ENCODE data around the gene UBN2.
"Not testable (repeated sequence)": the region's sequence is repeated elsewhere in the genome, so short reads cannot be mapped to it uniquely, and the experiment has no call there.

Gene UBN2

DNA sequence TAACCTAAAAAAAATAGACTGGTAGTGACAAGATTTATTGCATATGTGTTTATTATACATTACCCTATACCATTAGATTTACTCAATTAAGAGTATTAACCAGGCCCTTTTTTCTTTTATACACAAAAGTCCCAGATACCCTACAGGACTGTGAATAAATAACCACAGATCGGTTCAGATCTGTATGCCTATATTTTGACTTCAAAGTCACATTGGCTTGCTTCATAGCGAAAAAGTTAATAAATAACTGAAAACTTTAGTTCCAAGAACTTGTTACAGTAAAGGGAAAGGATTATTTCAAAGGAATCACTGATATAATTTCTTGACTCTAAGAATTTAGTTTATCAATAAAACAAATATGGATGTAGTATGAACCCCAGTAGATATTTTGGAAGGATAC lies 68.3 kb downstream of the UBN2 start:
- DNase-seq, result no peak

GRCh38 chr7:139300390-139300789 lies 69.4 kb downstream of the UBN2 start:
- no peak for DNase-seq

GRCh38 chr7:139304517-139304916 lies 73.5 kb downstream of the UBN2 start:
- DNase-seq, result no peak

- DNase-seq, result peak in 1 of 2 experiments; percentile 3
Observed at GRCh38 chr7:139317939-139318505, 87.0 kb downstream of the UBN2 start.

DNA sequence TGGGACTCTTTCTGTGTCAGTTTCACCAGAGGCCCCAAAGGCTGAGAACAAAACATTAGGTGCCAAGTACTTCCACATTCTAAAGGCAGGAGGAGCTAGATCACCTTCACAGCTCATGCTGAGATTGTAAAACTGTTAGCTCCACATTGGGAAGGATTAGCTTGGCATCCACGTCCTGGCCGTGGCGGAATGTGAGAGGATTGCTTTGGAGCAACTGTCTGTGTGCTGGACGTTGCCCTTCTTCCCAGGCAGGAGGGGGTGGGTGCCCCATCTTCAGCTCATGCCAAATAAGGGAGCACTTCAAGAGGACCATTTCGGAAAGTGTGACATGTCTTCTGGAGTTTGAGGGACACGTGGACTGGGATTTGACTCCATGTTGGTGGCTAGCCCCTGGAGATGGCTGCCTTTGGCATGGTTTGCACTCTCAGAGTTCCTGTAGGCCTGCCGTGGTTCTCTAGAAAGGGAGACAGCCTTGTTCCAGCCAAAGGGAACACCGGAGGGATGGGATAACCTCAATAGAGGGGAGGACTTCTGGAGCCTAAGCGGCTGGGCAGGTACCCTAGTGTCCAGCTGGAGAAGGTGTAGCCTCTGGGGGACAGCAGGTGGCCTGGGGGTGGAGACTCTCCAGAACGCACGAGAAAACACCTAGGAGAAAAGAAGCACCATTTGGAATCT lies 90.2 kb downstream of the UBN2 start:
- peak; percentile 21 to 49 for DNase-seq

DNA sequence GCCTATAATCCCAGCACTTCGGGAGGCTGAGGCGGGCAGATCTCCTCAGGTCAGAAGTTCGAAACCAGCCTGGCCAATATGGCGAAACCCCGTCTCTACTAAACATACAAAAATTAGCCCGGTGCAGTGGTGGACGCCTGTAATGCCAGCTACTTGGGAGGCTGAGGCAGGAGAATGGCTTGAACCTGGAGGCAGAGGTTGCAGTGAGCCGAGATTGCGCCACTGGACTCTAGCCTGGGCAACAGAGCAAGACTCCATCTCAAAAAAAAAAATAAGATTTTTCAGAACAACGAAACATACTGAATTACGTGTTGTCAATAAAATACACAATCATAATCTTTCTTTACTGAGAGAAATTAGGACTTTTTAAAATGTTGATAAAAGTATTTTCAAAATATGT lies 93.7 kb downstream of the UBN2 start:
- not testable (repeated sequence) for DNase-seq

- no peak for DNase-seq
Observed at GRCh38 chr7:139328375-139328774, 97.3 kb downstream of the UBN2 start.

- DNase-seq, result no peak
Observed at GRCh38 chr7:139329119-139329518, 98.1 kb downstream of the UBN2 start.

DNA sequence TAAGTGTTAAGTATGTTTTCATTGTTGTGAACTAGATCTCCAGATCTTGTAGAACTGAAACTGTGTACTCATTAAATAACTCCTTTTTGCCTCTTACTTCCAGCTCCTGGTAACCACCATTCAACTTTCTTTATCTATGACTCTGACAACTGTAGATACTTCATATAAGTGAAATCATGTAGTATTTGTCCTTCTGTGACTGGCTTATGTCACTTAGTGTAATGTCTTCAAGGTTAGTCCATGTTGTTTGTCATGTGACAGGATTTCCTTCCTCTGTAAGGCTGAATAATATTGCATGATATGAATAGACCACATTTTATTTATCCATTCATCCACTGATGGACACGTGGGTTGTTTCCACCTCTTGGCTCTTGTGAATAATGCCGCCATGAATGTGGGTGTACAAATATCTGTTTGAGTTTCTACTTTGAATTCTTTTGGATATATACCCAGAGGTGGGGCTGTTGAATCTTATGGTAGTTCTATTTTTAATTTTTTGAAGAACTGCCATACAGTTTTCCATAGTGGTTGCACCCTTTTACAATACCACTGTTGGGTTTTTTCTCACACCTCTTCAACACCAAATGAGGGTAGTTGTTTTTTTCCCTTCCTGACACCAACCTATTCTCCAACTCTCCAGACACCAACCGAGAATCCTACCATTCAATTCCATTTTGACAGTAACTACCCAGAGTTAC lies 99.4 kb downstream of the UBN2 start:
- DNase-seq, result no peak

GRCh38 chr7:139332697-139333359 lies 101.8 kb downstream of the UBN2 start:
- no peak for DNase-seq

DNA sequence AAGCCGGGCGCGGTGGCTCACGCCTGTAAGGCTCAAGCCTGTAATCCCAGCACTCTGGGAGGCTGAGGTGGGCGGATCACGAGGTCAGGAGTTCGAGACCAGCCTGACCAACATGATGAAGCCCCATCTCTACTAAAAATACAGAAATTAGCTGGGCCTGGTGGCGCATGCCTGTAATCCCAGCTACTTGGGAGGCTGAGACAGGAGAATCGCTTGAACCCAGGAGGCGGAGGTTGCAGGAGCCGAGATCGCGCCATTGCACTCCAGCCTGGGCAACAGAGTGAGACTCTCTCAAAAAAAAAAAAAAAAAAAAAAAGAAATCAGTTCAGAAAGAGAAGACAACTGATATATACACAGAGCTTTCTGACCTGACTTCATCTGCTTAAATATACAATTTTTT lies 102.4 kb downstream of the UBN2 start:
- not testable (repeated sequence) for DNase-seq

DNA sequence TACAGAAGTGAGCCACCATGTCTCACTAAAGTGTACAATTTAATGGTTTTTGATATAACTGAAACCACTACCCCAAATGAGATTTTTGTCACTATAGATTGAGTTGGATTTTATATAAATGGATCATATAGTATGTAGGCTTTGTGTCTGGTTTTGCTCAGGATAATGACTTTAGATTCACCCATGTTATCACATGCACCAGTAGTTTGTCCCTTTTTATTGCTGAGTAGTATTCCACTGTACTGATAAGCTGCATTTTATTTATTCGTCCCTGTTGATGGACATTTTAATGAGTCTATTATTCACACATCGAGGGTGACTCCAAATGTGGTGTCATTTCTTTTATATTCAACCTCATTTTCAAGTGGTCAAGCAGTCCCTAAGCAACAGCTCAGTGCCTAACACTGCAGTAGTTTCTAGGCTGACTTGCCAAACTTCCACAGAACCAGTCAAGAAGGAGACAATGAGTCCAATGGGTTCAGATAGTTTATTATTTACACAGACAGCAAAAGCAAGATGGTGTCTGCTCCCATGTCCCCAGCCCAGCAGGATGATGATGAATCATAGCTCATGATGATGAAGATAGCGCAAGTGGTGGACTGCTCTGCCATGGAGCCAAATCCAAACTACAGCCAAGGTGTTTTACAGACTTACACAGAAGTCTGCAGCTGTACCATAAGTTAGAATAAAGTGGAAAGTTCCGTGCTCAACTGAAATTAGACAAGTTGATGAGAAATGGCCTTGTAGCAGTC lies 103.5 kb downstream of the UBN2 start:
- DNase-seq, result no peak

GRCh38 chr7:139339025-139339424 lies 108.0 kb downstream of the UBN2 start:
- DNase-seq, result no peak

DNA sequence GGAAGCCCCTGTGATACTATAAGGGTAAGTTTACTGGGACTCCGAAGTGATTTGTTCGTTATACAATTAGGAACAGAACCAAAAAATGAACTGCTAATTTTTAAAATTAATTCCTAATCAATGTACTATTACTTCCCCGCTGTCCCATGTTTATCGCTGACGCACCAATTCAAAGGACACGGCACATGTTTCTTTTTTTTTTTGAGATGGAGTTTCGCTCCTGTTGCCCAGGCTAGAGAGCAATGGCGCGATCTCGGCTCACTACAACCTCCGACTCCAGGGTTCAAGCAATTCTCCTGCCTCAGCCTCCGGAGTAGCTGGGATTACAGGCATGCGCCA lies 108.6 kb downstream of the UBN2 start:
- DNase-seq, result no peak

- peak; percentile 98 to 100 for DNase-seq
Observed at GRCh38 chr7:139340037-139340807, 109.2 kb downstream of the UBN2 start.

- no peak for DNase-seq
Observed at GRCh38 chr7:139340808-139341057, 109.7 kb downstream of the UBN2 start.

- peak; percentile 89 to 92 for DNase-seq
Observed at GRCh38 chr7:139341058-139341775, 110.2 kb downstream of the UBN2 start, which contains the start of gene FMC1. Gene FMC1, plus strand, starts transcription at chr7:139341337. Its CDS starts 48 bp downstream, at chr7:139341385.

- DNase-seq, result peak in 1 of 2 experiments; percentile 94
Observed at GRCh38 chr7:139341776-139342226, 110.8 kb downstream of the UBN2 start.

DNA sequence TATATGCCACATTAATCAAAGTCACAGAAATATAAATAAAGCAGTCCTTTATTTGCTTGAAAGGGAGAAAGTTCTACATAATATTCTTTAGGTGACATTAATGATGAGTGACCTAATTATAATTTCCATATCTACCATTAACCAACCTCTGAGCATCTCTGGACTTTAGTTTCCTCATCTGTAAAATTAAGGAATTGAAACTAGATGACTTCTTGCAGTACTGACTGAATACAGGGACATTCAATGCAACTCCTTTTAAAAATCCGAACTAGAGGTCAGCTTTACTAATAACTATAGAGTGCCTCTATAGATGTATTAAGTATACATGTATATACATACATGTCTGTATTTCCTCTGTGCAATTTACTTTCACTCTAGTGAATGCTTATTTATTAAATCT lies 114.0 kb downstream of the UBN2 start:
- DNase-seq, result no peak

DNA sequence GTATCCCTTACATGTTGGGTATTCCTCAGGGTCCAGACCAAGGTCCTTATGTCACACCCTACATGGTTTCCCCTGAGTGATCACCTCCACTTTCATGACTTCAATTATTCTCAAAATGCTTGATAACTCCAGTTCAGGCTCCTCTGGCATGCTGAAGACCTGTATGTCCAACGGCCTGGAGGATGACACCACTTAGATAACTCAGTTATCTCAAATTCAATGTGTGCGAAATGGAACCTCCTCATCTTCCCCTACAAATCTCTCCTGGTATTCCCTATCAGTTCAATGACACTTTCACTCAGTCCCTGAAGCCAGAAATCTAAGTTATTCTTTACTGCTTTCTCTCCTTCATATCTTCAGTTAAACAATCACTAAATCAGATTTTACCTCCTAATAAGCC lies 120.0 kb downstream of the UBN2 start:
- no peak for DNase-seq

DNA sequence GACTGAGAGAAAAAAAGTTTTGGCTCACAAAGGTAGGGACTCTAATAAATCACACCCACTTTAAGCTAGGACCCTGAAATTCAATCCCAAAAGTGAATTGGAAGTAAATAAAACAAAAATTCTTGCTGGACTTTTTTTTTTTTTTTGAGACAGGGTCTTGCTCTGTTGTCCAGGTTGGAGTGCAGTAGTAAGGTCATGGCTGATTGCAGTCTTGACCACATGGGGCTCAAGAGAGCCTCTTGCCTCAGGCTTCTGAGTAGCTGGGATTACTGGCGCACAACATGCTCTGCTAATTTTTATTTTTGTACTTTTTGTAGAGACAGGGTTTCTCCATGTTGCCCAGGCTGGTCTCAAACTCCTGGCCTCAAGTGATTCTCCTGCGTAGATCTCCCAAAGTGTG lies 123.7 kb downstream of the UBN2 start:
- no peak for DNase-seq

DNA sequence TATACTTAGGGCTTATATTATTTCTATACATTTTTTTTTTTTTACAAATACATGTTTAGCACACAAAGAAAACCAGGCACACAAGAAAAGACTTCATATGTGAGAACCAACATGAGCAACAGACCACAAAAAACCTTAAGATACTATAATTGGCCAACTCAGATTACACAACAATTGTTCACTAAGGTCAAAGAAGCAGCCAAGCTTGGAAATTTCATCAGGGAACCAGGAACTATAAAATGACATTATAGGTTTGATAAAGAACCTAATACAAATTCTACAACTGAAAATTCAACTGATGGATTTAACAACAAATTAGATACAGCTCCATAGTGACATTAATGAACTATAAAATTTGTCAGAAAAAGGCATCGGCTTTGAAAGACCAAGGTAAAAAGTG lies 124.3 kb downstream of the UBN2 start:
- DNase-seq, result peak; percentile 12 to 24

Measured in Kasumi-1 (cell line).